NCI-H2227 treated with DMSO at 0.1 percent for 48 hours (cell line): Measurements from ENCODE around the gene NCS1.

Experiments used
- DNase-seq: peaks from one replicate; lab custom pipeline; 2025; lab: John Stamatoyannopoulos, UW

NCS1 gene

GRCh38 chr9:130176760-130177159, 4.6 kb downstream of the NCS1 start:
- no peak for DNase-seq

DNA sequence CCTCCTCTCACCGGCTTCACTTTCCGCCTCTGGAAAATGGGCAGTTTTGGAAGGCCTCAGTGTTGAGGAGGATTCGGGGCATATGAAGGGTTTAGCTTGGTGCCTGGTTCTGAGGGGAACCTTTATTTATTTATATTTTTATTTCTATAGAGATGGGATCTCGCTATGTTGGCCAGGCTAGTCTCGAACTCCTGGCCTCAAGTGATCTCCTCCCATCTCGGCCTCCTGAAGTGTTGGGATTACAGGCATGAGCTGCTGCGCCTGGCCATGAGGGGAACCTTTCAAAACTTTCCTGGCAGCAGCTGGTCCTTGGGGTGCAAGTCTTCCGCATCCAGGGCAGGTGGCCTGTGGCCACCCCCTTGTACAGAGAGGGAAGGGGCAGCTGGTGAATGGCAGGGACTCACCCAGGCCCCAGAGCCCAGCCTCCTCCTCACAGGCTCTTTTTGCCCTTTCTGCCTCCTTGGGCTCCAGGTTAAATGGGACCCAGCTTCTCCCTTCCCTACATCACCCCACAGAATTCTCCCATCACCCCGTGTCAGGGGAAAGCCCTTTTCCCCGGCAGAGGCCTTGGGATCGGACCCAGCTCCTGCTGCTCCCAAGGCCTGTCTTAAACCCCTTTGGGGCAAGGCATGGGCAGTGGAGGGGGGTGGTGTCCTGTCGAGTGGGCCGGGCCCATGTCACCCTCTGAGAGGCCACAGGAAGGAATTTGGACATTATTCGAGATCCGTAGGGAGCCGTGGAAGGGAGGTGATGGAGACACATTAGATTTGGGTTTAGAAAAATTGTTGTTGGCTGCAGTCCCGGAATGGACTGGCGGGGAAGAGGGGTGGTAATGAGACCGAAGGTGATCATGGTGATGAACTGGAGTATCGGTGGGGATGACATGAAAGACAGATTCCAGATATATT, 5.9 kb downstream of the NCS1 start:
- DNase-seq = no peak

DNA sequence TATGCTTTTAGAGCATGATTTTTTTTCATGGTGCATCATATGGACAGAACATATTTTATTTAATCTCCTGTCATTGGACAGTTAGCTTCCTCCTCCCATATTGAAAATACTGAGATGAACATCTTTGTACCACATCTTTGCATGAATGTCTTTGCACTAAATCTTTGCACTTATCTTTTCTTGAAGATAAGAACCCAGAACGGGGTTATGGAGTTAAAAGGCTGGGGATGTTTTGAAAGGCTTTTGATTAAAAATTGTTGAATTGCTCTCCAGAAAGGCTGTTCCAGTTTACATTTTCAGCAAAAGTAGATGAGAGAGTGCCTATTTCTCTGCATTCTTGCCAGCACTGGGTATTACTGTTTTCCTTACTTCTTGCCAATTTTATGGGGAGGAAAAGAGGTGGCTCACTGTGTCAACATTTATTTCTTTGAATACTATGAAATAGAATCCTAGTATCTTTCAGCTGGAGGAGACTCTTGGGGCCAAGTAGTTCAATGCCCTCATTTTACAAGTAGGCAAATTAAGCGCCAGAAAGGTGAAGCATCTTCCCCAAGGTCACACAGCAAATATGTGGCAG, 7.2 kb downstream of the NCS1 start:
- DNase-seq = no peak

DNA sequence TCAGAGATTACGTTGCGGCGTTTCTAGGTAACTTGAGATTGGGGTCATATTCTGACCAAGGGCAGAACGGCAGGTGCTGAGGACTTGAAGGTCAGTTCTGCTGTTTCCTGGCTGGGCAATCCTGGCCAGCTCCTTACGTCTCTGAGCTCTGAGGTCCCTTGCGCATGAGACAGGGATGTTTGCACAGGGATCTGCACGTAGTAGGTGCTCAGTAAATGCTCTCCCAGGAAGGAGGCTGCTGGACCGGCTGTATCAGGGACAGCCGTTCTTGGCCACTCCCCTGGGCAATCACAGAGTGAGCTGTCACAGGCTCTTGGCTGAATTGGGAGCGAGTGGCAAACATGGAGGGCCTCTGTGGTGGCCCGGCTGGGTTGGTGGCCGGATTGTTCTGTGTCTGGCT, 8.3 kb downstream of the NCS1 start:
- no peak for DNase-seq

DNA sequence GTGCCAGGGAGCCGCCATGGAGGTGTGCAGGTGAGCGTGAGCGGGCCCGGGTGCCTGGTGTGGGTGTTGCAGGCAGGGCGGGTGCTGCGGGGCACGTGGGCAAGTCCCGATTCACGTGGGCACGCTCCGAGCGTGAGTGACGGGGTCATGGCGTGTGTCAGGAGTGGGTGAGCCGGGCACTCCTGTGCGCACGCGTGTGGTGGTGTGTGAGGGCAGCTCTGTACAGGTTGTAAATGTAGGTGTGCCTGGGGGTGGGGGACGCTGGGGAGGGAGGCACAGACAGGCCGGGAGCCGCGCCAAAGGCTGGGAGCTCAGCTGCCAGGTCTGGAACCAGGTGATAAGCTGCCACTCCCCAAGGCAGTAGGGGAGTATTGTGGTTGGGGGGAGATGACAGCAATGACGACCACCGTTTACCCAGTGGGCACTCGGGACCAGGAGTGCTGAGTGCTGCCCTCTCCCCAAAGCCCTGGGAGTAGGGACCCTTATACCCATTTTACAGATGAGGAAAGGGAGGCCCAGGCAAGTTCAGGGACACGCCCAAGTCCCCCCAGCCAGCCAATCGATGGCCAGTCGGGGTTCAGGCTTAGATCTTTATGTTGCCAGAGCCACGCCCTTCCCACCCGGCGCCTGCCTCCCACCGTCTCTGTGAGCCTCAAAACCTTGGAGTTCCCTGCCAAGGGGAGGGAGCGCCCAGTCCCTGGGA, 9.6 kb downstream of the NCS1 start:
- no peak for DNase-seq

- no peak for DNase-seq
Observed at GRCh38 chr9:130182381-130182909, 10.2 kb downstream of the NCS1 start.

DNA sequence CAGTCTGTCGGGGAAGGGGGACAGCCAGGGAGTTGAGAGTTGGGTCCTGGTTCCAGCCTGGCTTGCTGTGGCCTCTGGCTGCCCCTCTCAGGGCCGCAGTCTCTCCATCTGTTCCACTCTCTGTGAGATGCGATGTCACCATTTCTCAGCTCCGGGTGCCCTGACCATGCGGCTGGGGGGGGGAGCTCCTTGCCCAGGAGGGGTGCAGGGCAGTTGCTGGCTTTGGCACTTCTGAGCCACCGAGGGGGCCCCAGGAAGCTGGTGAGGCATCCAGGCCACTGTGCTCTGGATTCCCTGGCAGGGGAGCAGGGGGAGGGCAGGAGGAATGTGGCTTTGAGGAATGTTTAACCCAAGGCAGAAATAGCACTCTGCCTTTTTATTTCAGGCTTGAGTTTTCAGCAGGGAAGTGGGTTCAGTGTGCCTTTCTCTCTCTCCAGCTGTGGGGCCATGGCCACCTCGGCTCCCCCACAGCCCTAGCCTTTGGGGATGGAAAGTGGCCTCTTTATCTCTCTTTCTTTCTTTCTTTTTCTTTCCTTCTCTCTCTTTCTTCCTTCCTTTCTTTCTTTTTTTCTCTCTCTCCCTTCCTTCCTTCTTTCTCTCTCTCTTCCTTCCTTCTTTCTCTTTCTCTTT, 11.0 kb downstream of the NCS1 start:
- DNase-seq = no peak

DNA sequence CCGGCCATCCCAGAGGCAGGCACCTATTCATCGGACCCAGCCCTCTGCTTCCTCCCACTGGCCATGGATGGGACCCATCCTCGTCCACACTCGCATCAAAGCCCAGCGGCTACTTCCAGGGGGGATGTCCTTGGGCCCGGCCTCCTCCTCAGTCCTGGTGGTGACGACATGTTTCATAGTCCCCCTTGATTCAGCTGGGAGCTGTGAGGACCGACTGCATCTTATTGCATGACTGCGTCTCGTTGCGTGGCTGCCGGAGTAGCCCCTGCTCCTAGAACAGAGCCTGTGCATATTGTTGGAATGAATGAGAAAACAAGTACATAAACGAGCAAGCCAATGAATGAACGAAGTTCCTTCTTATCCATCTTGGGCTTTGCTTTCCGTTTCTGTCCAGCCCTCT, 12.8 kb downstream of the NCS1 start:
- no peak for DNase-seq

DNA sequence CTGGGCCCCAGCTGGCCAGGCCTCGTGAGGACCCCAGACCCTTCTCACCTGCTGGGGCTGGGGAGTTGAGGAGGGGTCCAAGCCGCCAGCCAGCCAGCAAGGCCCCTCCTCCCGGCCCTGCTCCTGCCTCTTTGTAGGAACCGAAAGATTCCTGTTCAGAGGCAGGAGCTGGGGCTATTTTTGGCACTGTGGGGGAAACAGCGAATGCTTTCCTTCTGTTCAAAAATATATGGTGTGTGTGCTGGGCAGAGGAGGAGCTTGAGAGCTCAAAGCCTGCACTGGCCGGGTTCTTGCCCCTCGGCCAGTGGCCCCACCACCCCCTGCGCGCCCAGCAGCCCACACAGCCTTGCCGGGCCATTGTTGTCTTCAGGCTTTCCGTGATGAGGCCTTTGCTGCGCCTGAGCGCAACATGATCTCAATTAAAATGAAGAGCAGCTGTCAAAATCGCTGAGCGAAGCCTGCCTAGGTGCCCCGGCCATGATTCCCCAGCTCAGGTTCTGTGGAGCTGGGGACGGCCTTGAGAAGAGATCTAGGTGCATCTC, 13.4 kb downstream of the NCS1 start:
- peak; percentile 40 for DNase-seq

GRCh38 chr9:130186051-130186450, 13.8 kb downstream of the NCS1 start:
- DNase-seq = no peak

DNA sequence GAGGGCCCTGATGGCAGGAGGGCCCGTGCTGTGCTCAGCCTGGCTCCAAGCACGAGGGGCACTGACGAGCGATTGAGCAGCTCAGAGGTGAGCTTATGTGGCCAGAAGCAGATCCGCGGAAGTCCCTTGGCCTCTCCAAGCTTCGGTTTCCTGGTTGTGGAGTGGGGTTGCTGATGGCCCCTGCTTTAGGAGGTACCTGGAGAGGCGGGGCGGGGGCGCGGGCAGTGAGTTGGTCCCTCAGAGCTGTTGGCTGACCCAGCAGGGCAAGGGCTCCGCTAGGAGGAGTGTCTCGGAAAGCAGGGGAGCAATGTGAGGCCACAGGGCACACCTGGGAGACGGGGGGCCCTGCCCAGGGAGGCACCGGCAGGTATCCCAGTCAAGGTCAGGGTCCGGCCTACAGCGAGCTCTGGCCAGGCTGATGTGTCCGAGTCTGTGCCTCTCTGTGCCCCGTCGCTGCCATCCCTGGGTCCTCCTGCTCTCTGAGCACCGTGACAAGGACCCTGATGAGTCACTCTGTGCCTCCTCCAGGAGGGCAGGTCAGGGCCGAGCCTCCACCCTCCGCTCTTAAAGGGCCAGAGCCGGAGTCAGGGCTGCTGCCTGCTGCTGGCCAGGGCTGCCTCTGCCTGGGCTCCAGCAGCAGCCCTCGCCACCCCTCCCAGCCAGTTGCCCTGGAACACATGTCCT, 14.8 kb downstream of the NCS1 start:
- DNase-seq = no peak

- DNase-seq = no peak
Observed at GRCh38 chr9:130187523-130187846, 15.3 kb downstream of the NCS1 start.

DNA sequence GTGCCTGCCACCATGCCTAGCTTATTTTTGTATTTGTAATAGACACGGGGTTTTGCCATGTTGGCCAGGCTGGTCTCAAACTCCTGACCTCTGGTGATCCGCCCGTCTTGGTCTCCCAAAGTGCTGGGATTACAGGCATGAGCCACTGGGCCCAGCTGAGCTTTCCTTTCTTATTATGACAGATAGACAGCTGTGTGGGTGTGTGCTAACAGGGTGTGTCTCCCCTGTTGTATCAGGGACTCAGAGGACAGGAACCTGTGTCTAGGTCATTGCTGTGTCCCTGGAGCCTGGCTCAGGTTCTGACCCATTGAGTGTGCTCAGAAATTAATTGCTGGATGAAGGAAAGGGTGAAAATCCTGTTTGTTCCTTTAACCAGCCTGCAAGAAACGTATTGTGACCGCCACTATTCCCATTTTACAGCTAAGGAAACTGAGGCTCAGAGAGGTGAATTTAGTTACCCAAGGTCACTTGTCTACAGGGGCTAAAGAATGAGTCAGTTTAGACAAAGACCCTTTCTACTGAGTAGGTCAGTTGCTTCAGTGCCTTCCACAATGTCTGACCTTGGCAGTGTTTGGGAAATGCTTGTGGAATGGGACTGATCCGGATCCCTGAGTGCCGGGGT, 16.8 kb downstream of the NCS1 start:
- DNase-seq = no peak

DNA sequence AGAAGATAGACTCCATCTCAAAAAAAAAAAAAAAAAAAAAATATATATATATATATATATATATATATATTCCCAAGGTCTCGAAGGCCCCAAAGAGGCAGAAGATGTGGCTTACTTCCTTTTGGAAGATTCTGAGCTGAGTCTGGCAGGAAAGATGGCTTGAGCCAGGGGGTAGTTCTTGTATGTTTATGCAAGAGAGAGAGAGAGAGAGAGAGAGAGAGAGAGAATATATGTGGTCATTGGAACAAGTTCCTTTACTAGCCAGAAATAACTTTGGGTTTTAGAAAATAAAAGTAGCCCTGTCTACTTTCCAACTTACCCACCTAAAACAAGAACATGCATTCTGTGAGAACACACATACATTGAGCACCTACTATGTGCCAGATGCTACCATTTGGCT, 17.6 kb downstream of the NCS1 start:
- no peak for DNase-seq

DNA sequence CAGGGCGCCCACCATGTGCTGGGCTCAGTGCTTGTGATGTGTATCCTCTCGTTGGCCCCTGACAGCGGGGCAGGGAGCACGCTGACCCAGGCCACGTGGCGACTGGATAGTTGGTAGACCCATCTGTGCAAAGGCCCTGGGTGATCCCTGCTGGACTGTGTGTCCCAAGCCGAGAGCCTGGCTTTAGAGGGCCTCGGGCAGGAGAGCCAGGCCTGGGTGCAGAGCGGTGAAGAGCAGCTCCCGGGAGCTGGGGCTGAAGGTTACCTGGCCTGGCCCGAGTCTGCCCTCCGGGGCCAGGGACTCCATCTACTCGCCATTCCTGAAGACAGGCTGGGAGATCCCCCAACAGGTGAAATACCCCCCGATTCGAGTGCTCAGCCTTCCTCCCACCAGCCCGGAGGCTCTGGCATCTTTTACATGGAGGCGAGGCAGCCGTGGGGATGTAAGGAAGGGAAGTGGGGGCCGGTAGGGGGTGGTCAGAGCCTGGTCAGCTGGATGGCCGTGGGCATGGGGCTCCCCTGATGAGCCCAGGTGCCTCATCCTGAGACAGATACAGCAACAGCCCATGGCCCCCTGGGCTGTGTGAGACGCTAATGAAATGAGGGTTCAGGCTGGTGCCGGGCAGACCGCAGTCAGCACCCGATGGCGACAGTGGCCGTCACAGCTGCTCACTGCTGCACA, 19.0 kb downstream of the NCS1 start:
- DNase-seq = no peak

DNA sequence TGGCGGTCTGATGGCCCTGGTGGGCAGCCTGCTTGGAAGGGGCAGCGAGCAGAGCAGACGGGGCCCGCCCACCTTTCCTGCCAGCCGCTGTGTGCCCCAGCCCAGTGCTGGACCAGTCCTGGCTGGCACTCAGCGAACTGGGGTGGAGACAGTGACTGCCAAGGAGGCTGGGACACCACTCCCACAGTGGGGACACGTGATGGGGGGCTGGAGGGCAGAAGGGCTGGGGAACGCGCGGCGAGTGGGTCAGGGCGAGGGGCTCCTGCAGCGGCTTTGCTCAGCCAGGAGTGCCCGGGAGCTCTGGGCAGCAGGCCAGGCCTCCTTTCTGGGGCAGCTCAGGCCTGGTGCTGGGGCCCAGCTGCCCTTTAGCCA, 19.5 kb downstream of the NCS1 start:
- DNase-seq = no peak

- DNase-seq = no peak
Observed at GRCh38 chr9:130192382-130192999, 20.3 kb downstream of the NCS1 start.

DNA sequence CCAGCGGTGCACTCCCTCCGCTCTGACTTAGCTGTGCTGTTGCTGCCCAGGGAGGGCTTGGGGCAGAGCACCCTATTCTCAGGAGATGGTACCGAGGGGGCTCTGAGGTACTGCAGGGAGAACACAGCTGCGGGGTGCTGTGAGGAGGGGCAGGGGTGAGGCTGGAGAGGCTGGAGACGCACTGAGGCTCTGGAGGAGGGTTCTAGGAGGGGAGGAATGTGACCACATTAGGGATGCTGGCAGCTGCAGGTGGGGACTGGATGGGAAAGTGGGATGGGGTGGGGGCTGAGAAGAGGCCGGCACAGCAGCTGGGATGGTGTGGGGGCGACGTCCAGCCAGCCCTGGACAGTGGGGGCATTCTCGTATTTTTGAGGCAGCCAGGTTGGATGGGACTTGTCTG, 20.9 kb downstream of the NCS1 start:
- no peak for DNase-seq

DNA sequence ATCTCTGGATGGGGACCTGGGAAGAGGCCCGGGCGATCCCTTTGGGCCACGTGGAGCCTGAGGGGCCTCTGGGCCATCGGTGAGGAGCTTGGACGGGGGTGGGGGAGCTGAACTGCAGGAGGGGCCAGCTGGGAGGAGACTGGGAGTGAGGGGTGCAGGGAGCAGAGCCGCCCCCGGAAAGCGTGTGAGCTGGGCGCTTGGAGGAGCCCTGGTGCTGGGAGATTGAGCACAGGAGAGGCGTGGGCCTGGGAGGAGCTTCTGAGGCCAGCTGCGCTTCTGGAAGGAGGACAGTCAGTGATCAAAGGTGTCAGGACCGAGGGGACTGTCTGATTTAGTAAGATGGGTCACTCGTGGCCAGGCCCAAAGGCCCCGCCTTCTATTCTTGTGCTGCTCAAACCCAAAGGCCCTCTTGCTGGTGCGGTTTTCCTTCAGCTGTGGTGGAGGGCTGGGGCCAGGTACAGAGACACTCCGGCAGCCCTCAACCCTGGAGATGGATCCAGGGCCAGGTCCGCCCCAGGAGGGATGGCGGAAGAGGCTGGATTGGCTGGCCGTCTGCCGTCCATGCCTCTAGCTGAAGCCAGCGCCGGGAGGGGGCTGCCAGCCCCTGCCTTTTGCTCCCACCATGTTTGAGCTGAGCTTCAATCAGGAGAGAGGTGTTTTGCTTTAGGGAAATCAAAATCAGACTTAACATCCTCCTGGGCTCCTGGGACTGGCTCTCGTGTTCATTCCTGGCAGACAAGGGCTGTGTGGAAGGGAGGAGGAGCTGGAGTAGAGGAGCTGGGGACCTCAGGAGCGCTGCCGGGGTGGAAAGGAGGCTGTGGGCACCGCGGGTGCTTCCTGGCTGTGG, 21.6 kb downstream of the NCS1 start:
- peak; percentile 56 for DNase-seq
